Colonic mucosa (tissue), 4 donors: ENCODE results near the gene SGTA. TPM values are rescaled to one million over a fixed set of nuclear protein-coding genes. Genes with fewer than 3 reads are reported as not detected.
A peak's percentile ranks its signal among the peaks of the same experiment; 100 is the strongest.

ENCODE experiments used
- DNase-seq: peaks from one replicate; pipeline ENCODE4 v3.0.0-alpha.2; 2020
- H3K27ac ChIP-seq: fragments of 200-600 bp; one replicate; pipeline ENCODE4 v1.8.0; 2021
- H3K27me3 ChIP-seq: fragments of 200-600 bp; one replicate; pipeline ENCODE4 v1.8.0; 2021
- H3K36me3 ChIP-seq: fragments of 200-600 bp; one replicate; pipeline ENCODE4 v1.8.0; 2021
- H3K4me1 ChIP-seq: fragments of 200-600 bp; one replicate; pipeline ENCODE4 v1.8.0; 2021; ENCODE audit warnings: mild to moderate bottlenecking
- H3K4me3 ChIP-seq: fragments of 200-600 bp; one replicate; pipeline ENCODE4 v1.8.0; 2021
- H3K9ac ChIP-seq, 2 donors: one replicate each; pipeline ENCODE4 v1.7.0; 2013; ENCODE audit warnings: control low read depth in 2 of 2, low read depth in 2 of 2, low read length in 2 of 2
- H3K9me3 ChIP-seq: fragments of 200-600 bp; one replicate; pipeline ENCODE4 v1.8.0; 2021
- CTCF ChIP-seq: fragments of 200-600 bp; IDR thresholded peaks from one replicate; pipeline ENCODE4 v1.8.0; 2022; ENCODE audit warnings: antibody characterized with exemption, mild to moderate bottlenecking
- intact Hi-C: fragments of 100-400 bp; cut with DNase I; formaldehyde crosslinking; loops from one replicate; pipeline ENCODE4 v1.14.1; 2022
- total RNA-seq, 2 donors: library from RNA; stranded (reverse); fragmentation: NEBNext Ultra II Directional in 1 of 2; extraction: Animal tissue kit (Norgen Biotek cat#: 25700) in 1 of 2; gene quantifications; one replicate each; pipeline ENCODE4 v1.2.1, GENCODE V29; 2021
- donor health status: healthy.
- donor health status: DM: no; HTN: no; CAD: no.
- donor health status: DM: no; HTN: no; CAD: no.

The SGTA gene
- total RNA-seq, 2 donors from 2014 or later: 46.5 to 80.6 TPM

DNA sequence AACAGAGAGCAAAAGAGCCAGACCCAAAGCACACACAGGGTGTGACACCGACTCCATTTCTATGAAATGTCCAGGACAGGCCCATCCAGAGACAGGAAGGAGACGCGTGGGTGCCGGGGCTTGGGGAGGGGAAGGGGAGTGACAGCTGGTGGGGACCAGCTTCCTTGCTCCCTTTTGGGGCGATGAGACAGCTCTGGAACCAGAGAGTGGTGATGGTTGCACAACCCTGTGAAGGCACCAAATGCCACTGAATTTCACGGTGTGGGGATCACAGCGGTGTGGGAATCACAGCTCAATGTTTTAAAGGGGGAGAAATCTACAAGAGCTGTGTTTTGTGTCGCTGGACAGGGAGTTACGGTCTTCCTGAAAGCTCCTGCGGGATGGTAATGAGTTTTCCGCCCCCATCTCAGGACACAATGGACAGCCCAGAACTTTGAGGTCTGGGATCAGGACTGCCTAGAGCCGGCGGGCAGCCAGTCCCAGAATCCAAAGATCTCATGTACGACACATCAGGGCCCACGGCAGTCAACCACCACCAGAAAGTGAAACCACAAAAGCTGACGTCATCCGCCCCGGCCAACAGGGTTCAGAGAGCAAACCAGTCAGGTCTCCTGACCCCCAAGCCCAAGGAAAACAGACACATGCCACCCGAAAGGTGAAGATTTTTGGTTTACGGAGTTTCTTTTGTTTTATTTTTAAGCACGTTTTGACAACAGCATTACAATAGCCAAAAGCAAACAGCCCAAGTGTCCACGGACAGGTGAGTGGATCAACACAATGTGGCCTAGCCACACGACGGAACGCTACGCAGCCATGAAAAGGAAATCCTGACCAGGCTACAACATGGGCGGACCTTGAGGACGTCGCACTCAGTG is 7.3 kb downstream of the SGTA start:
- no peak for TF ChIP-seq CTCF
- H3K36me3 ChIP-seq: no peaks in the 10 kb centered on the region

GRCh38 chr19:2774953-2775555 is 8.0 kb downstream of the SGTA start:
- H3K9ac ChIP-seq: peak overlapping the region; percentile 35 to 43
- intact Hi-C loops: no loop called here
- no peak for DNase-seq
- H3K9me3 ChIP-seq: no peaks in the 10 kb centered on the region
- no peaks in the 10 kb centered on the region for H3K36me3 ChIP-seq
- H3K4me3 ChIP-seq: no peak overlapping the region
- H3K27me3 ChIP-seq: no peaks in the 10 kb centered on the region
- no peak for TF ChIP-seq CTCF
- peaks cover 6% of the 10 kb centered on the region for H3K4me1 ChIP-seq
- peak overlapping the region; percentile 43 for H3K27ac ChIP-seq

More for the DNA sequence above, 7.3 kb downstream of the SGTA start:
- H3K27ac ChIP-seq: peak overlapping the region; percentile 43
- peak overlapping the region; percentile 35 to 56 for H3K9ac ChIP-seq
- DNase-seq: peak; percentile 45
- no peaks in the 10 kb centered on the region for H3K27me3 ChIP-seq
- intact Hi-C loops: no loop called here
- H3K4me3 ChIP-seq: no peak overlapping the region
- no peaks in the 10 kb centered on the region for H3K9me3 ChIP-seq
- peaks cover 6% of the 10 kb centered on the region for H3K4me1 ChIP-seq

- Histone ChIP-seq H3K9me3 (no peaks in the 10 kb centered on the region), H3K36me3 (no peaks in the 10 kb centered on the region), H3K4me3 (no peak overlapping the region), H3K9ac (no peak overlapping the region), H3K4me1 (peaks cover 6% of the 10 kb centered on the region), H3K27me3 (no peaks in the 10 kb centered on the region), H3K27ac (no peak overlapping the region)
- no peak for DNase-seq
- intact Hi-C loops: no loop called here
- TF ChIP-seq CTCF: no peak
Measured at GRCh38 chr19:2774083-2774679, 8.9 kb downstream of the SGTA start.

DNA sequence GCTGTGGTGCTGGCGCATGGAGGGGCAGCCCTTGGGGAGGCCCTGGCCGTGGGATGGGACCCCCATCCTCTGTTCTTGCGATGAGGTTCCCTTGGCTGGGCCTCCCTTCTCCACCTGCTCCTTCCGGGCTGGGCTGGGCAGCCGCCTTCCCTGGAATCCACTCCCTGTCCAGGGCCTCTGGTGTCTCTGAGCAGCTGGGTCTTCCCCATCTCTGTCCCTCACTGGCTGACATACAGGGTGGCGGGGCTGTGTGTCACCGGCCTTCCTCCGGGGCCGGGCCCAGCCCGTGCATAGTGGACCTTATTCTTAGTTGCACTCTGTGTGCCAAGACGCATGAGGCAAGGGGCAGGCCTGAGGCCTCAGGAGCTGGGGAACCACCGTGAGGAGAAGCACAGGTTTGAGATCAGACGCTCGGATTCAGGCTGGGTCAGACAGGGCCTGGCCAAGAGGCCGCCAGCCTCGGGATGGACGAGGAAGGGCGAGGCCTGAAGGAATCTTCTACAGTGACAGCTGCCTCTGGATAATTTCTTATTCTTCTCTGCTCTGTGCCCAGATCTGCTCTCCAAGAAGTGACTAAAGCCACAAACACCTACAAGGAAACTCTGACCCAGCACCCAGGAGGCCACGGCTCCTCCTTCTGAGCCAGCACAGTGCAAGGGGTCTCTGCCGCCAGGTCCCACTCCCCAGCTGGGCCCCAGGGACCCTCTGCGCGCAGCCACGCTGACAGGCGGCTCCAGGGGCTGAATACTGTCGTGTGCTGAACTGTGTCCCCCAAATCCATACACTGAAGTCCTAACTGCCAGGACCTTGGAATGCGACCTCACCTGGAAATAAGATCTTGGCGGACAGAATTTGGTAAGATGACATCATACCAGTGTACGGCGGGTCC is 11.0 kb downstream of the SGTA start:
- H3K9me3 ChIP-seq: no peaks in the 10 kb centered on the region
- no peak for DNase-seq

More for the DNA sequence above, 11.0 kb downstream of the SGTA start:
- H3K27me3 ChIP-seq: no peaks in the 10 kb centered on the region
- H3K36me3 ChIP-seq: no peaks in the 10 kb centered on the region
- no peak overlapping the region for H3K4me3 ChIP-seq
- intact Hi-C loops: no loop called here
- H3K9ac ChIP-seq: no peak overlapping the region
- no peak overlapping the region for H3K27ac ChIP-seq
- peaks cover 6% of the 10 kb centered on the region for H3K4me1 ChIP-seq
- TF ChIP-seq CTCF: no peak
